AG04449 (cell line): ENCODE results near the gene WNT5A.
A peak's percentile ranks its signal among the peaks of the same experiment; 100 is the strongest.

Experiments used
- CTCF ChIA-PET: fragments of 350-600 bp; formaldehyde crosslinking; extraction: SDS; loops from one replicate; lab custom pipeline; 2021; ENCODE audit warnings: antibody characterized with exemption; lab: Yijun Ruan, JAX
- POLR2A ChIA-PET: fragments of 400-600, 350-600 bp; formaldehyde crosslinking; extraction: SDS; loops from one replicate; lab custom pipeline; 2020; ENCODE audit warnings: antibody characterized with exemption, inconsistent platforms; lab: Yijun Ruan, JAX
- DNase-seq: peaks from one replicate; pipeline ENCODE4 v3.0.0-alpha.2; 2010; ENCODE audit warnings: low read depth, low spot score
- H3K4me3 ChIP-seq: 2 replicates; pipeline ENCODE4 v1.5.1; 2011; ENCODE audit warnings: low read depth, mild to moderate bottlenecking, control low read depth, low read length
- CTCF ChIP-seq: IDR thresholded peaks from one replicate; pipeline ENCODE4 v1.5.1; 2011; ENCODE audit warnings: mild to moderate bottlenecking, moderate library complexity, low read length, control low read depth, inconsistent platforms; ENCODE audit not compliant: insufficient read depth; ENCODE audit errors: missing control alignments

Gene WNT5A

GRCh38 chr3:55423782-55424181 lies 63.3 kb downstream of the WNT5A start:
- no peak for DNase-seq
- ChIA-PET POLR2A (no interaction called here), CTCF (interaction anchor here (1.2 kb wide), 1 partner anchor 9 kb away, joined by 3 read pairs; no protein-coding TSS in a partner anchor)
- H3K4me3 ChIP-seq = no peak overlapping the region
- no peak for TF ChIP-seq CTCF

- TF ChIP-seq CTCF = no peak
- no peak for DNase-seq
- ChIA-PET POLR2A (interaction anchor here (0.6 to 0.9 kb wide), 3 partner anchors 45 to 263 kb away, joined by 3 to 4 read pairs (median 3); no protein-coding TSS in a partner anchor), CTCF (interaction anchor here (0.7 to 2.1 kb wide), 5 partner anchors 9 to 181 kb away, joined by 3 to 8 read pairs (median 3); no protein-coding TSS in a partner anchor)
- H3K4me3 ChIP-seq = no peak overlapping the region
These were observed 69.9 kb downstream of the WNT5A start for GRCh38 chr3:55417211-55417610.

- H3K4me3 ChIP-seq = no peak overlapping the region
- no peak for TF ChIP-seq CTCF
- ChIA-PET CTCF (interaction anchor here (0.8 to 2.1 kb wide), 4 partner anchors 10 to 180 kb away, joined by 3 to 8 read pairs (median 4); no protein-coding TSS in a partner anchor), POLR2A (interaction anchor here (0.6 to 0.9 kb wide), 4 partner anchors 46 to 262 kb away, joined by 3 to 4 read pairs (median 3); no protein-coding TSS in a partner anchor)
- DNase-seq = peak; percentile 67
These were observed 70.7 kb downstream of the WNT5A start for GRCh38 chr3:55416331-55416821.
